Type B pancreatic cell (in vitro differentiated cells): ENCODE data around the gene RHOF. TPM values are rescaled to one million over a fixed set of nuclear protein-coding genes. Genes with fewer than 3 reads are reported as not detected.

Source experiments
- DNase-seq: peaks from one replicate; pipeline ENCODE4 v3.0.0; 2021; ENCODE audit warnings: mixed read lengths; ENCODE audit not compliant: unreplicated experiment; ENCODE audit errors: extremely low spot score
- H3K27ac Mint-ChIP-seq: 2 replicates; pipeline ENCODE4 v1.8.0; 2021; ENCODE audit warnings: mild to moderate bottlenecking, mixed read lengths
- H3K27me3 Mint-ChIP-seq: 2 replicates; pipeline ENCODE4 v1.8.0; 2021; ENCODE audit warnings: mixed read lengths
- H3K36me3 Mint-ChIP-seq: 2 replicates; pipeline ENCODE4 v1.8.0; 2021; ENCODE audit warnings: mixed read lengths
- H3K4me1 Mint-ChIP-seq: one replicate; pipeline ENCODE4 v1.8.0; 2021; ENCODE audit warnings: mixed read lengths; ENCODE audit not compliant: unreplicated experiment
- H3K4me3 Mint-ChIP-seq: 2 replicates; pipeline ENCODE4 v1.8.0; 2021; ENCODE audit warnings: mild to moderate bottlenecking, mixed read lengths
- H3K9me3 Mint-ChIP-seq: 2 replicates; pipeline ENCODE4 v1.8.0; 2021; ENCODE audit warnings: mixed read lengths
- CTCF ChIP-seq: fragments of 200-600 bp; sonication (generic); conservative IDR thresholded peaks from 2 replicates; pipeline ENCODE4 v1.5.0; 2021; ENCODE audit warnings: antibody characterized with exemption, mild to moderate bottlenecking
- total RNA-seq: library from RNA; stranded (reverse); gene quantifications from 2 replicates; pipeline ENCODE4 v1.2.1, GENCODE V29; 2021; ENCODE audit warnings: low replicate concordance

The RHOF gene
- total RNA-seq, 1 donor from 2014 or later, result 26.0 TPM

- Mint-ChIP-seq H3K9me3 (no peaks in the 10 kb centered on the region), H3K4me3 (peak overlapping the region; percentile 90), H3K36me3 (peaks cover 13% of the 10 kb centered on the region), H3K27me3 (peaks cover 5% of the 10 kb centered on the region), H3K4me1 (peaks cover 5% of the 10 kb centered on the region), H3K27ac (peak overlapping the region; percentile 92)
- TF ChIP-seq CTCF, result no peak
- no peak for DNase-seq
Measured at GRCh38 chr12:121804417-121805111, 11.1 kb upstream of the RHOF start.

GRCh38 chr12:121803861-121804416 is 10.5 kb upstream of the RHOF start, which contains the start of gene SETD1B:
Gene SETD1B, plus strand, starts transcription at chr12:121804009. Its CDS starts 729 bp downstream, at chr12:121804738.
- H3K4me1 Mint-ChIP-seq, result peaks cover 10% of the 10 kb centered on the region
- peaks cover 13% of the 10 kb centered on the region for H3K36me3 Mint-ChIP-seq

GRCh38 chr12:121802843-121803698 is 9.6 kb upstream of the RHOF start:
- Mint-ChIP-seq H3K9me3 (no peaks in the 10 kb centered on the region), H3K27ac (peak overlapping the region; percentile 100), H3K4me3 (peak overlapping the region; percentile 98), H3K27me3 (peaks cover 5% of the 10 kb centered on the region), H3K4me1 (peaks cover 19% of the 10 kb centered on the region), H3K36me3 (peaks cover 18% of the 10 kb centered on the region)
- DNase-seq, result peak; percentile 92
- TF ChIP-seq CTCF, result no peak

More at GRCh38 chr12:121803861-121804416, 10.5 kb upstream of the RHOF start, which contains the start of gene SETD1B:
- peak within 1 kb of the TSS; percentile 98 for H3K4me3 Mint-ChIP-seq
- H3K27me3 Mint-ChIP-seq, result peaks cover 5% of the 10 kb centered on the region
- TF ChIP-seq CTCF, result no peak
- no peak for DNase-seq
- H3K9me3 Mint-ChIP-seq, result no peaks in the 10 kb centered on the region
- H3K27ac Mint-ChIP-seq, result peak within 1 kb of the TSS; percentile 100

- Mint-ChIP-seq H3K4me1 (peaks cover 23% of the 10 kb centered on the region), H3K27me3 (peaks cover 5% of the 10 kb centered on the region), H3K9me3 (no peaks in the 10 kb centered on the region), H3K27ac (peak overlapping the region; percentile 100), H3K36me3 (peaks cover 18% of the 10 kb centered on the region), H3K4me3 (peak overlapping the region; percentile 98)
- DNase-seq, result no peak
- TF ChIP-seq CTCF, result no peak
Measured at GRCh38 chr12:121802485-121802842, 9.0 kb upstream of the RHOF start.

GRCh38 chr12:121801595-121802484 is 8.4 kb upstream of the RHOF start:
- peaks cover 27% of the 10 kb centered on the region for H3K4me1 Mint-ChIP-seq
- peaks cover 5% of the 10 kb centered on the region for H3K27me3 Mint-ChIP-seq
- H3K4me3 Mint-ChIP-seq, result peak overlapping the region; percentile 98
- no peaks in the 10 kb centered on the region for H3K9me3 Mint-ChIP-seq
- TF ChIP-seq CTCF, result no peak
- H3K27ac Mint-ChIP-seq, result peak overlapping the region; percentile 100
- no peak for DNase-seq
- H3K36me3 Mint-ChIP-seq, result peaks cover 18% of the 10 kb centered on the region
